ENCODE data around the gene F2RL1. TPM values are rescaled to one million over a fixed set of nuclear protein-coding genes. Genes with fewer than 3 reads are reported as not detected.

F2RL1 gene
- total and polyA plus RNA-seq, 2 experiments from 2014 or later = 130 to 210 TPM

DNA sequence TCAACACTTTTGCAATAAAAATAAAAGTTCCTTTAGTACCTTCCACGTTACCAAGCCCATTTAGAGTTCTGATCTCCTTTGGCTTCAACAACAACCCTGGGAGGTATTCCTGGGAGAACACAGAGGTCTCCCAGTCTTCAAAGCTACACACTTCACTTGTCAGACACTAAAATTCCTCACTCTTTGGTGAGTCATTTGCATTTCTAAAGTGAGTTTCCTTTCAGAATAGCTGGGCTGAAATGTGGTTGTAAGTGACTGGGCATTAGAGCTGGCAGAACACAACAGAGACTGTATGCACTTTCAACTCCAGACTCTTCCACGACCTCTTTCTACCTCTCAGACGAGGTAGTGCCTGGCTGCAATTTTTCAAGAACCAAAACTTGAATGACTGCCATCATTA lies 11.5 kb upstream of the F2RL1 start:
- no peaks in the 10 kb centered on the region for H3K9me3 ChIP-seq (ENCODE audit: low read depth)
- no peaks in the 10 kb centered on the region for H3K9me2 ChIP-seq (replicated peaks; ENCODE audit: insufficient read depth)
- no peaks in the 10 kb centered on the region for H4K20me1 ChIP-seq (ENCODE audit: insufficient read depth, poor library complexity, severe bottlenecking)
- H2AFZ ChIP-seq = no peak overlapping the region
- no peaks in the 10 kb centered on the region for H3K36me3 ChIP-seq (replicated peaks; ENCODE audit: insufficient read depth, low read depth)
- H3K4me2 ChIP-seq = peak overlapping the region; percentile 39
- no peaks in the 10 kb centered on the region for H3K79me2 ChIP-seq
- WGBS (ENCODE audit: low lambda C conversion rate, missing lambda C conversion rate) = 73% methylated on average over 3 of the region's 3 CpGs
- H3K4me3 ChIP-seq = no peak overlapping the region
- no peaks in the 10 kb centered on the region for H3K27me3 ChIP-seq
- peaks cover 11% of the 10 kb centered on the region for H3K4me1 ChIP-seq (ENCODE audit: insufficient read depth)
- H3K27ac ChIP-seq = peak overlapping the region; percentile 93
- DNase-seq (ENCODE audit: low spot score) = peak; percentile 41
- TF ChIP-seq, protein P1, sequence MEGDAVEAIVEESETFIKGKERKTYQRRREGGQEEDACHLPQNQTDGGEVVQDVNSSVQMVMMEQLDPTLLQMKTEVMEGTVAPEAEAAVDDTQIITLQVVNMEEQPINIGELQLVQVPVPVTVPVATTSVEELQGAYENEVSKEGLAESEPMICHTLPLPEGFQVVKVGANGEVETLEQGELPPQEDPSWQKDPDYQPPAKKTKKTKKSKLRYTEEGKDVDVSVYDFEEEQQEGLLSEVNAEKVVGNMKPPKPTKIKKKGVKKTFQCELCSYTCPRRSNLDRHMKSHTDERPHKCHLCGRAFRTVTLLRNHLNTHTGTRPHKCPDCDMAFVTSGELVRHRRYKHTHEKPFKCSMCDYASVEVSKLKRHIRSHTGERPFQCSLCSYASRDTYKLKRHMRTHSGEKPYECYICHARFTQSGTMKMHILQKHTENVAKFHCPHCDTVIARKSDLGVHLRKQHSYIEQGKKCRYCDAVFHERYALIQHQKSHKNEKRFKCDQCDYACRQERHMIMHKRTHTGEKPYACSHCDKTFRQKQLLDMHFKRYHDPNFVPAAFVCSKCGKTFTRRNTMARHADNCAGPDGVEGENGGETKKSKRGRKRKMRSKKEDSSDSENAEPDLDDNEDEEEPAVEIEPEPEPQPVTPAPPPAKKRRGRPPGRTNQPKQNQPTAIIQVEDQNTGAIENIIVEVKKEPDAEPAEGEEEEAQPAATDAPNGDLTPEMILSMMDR (IDR thresholded peaks at IDR 0.05; ENCODE audit: poor library complexity) = no peak
- TF ChIP-seq EZH2 (IDR thresholded peaks at IDR 0.05; ENCODE audit: borderline replicate concordance) (no peak), EZH2phosphoT487 (IDR thresholded peaks at IDR 0.05; ENCODE audit: low read depth, severe bottlenecking, unreplicated experiment) (no peak)

DNA sequence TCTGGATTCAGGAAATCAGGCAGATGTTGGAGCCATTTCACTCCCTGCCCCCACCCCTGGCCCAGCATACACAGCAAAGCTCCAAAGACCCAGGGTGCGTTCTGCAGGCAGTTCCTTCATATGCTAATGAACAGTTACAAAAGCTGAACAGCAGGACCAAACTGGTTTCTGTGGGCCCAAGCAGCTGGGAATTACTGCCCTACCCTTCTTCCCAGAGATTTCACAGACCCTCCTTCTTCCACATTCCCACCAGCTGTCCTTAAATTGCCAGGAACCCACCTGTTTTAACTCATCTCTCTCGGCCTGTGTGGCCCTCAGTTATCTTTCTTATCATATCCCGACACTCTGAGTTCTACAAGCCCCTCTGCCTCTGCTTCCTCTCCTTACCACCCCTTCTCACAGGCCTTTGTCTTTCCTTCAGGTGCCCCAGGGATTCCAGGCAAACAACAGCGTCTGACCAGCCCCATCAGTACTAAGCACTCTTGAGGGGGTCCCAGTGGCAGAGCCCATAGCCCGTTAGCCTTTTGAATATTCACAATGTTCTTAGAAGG lies 10.6 kb upstream of the F2RL1 start:
- H3K9me3 ChIP-seq (ENCODE audit: low read depth) = no peaks in the 10 kb centered on the region
- no peaks in the 10 kb centered on the region for H3K79me2 ChIP-seq
- H3K4me1 ChIP-seq (ENCODE audit: insufficient read depth) = peaks cover 11% of the 10 kb centered on the region
- TF ChIP-seq, protein P1 (IDR thresholded peaks at IDR 0.05; ENCODE audit: poor library complexity) = no peak
- TF ChIP-seq EZH2phosphoT487 (IDR thresholded peaks at IDR 0.05; ENCODE audit: low read depth, severe bottlenecking, unreplicated experiment) (no peak), EZH2 (IDR thresholded peaks at IDR 0.05; ENCODE audit: borderline replicate concordance) (no peak)
- H3K27me3 ChIP-seq = no peaks in the 10 kb centered on the region
- DNase-seq (ENCODE audit: low spot score) = no peak
- no peak overlapping the region for H2AFZ ChIP-seq
- no peaks in the 10 kb centered on the region for H4K20me1 ChIP-seq (ENCODE audit: insufficient read depth, poor library complexity, severe bottlenecking)
- 50% methylated on average over 5 of the region's 5 CpGs for WGBS (ENCODE audit: low lambda C conversion rate, missing lambda C conversion rate)
- H3K4me3 ChIP-seq = no peak overlapping the region
- H3K4me2 ChIP-seq = no peak overlapping the region
- H3K27ac ChIP-seq = peak overlapping the region; percentile 93
- H3K36me3 ChIP-seq (replicated peaks; ENCODE audit: insufficient read depth, low read depth) = no peaks in the 10 kb centered on the region
- no peaks in the 10 kb centered on the region for H3K9me2 ChIP-seq (replicated peaks; ENCODE audit: insufficient read depth)

DNA sequence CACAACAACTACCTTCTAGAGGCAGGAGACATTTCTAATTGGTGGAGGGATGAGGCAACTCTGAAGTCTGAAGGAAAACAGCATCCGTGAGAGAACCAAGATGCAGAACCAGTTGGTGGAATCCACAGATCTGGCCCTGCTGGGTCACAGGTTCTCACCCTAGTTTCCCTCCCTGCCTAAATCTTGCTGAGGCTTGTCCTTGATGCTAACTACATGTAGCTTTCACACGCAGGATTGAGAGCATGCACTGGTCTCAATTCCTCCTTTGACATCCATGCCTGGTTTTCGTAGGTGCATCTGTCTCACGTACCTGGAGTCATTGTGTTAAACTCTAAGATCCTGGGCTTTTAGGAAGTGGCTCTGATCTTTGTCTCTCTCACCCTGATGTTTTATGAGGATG lies 9.7 kb upstream of the F2RL1 start:
- H3K36me3 ChIP-seq (replicated peaks; ENCODE audit: insufficient read depth, low read depth) = no peaks in the 10 kb centered on the region
- H3K9me3 ChIP-seq (ENCODE audit: low read depth) = no peaks in the 10 kb centered on the region
- H3K9me2 ChIP-seq (replicated peaks; ENCODE audit: insufficient read depth) = no peaks in the 10 kb centered on the region
- peaks cover 11% of the 10 kb centered on the region for H3K4me1 ChIP-seq (ENCODE audit: insufficient read depth)
- H3K4me2 ChIP-seq = no peak overlapping the region
- no peaks in the 10 kb centered on the region for H3K79me2 ChIP-seq
- H2AFZ ChIP-seq = no peak overlapping the region
- no peaks in the 10 kb centered on the region for H3K27me3 ChIP-seq
- no peak overlapping the region for H3K27ac ChIP-seq
- no peak for DNase-seq (ENCODE audit: low spot score)
- no peaks in the 10 kb centered on the region for H4K20me1 ChIP-seq (ENCODE audit: insufficient read depth, poor library complexity, severe bottlenecking)
- WGBS (ENCODE audit: low lambda C conversion rate, missing lambda C conversion rate) = 71% methylated on average over 4 of the region's 4 CpGs
- no peak overlapping the region for H3K4me3 ChIP-seq
- TF ChIP-seq EZH2 (IDR thresholded peaks at IDR 0.05; ENCODE audit: borderline replicate concordance) (no peak), EZH2phosphoT487 (IDR thresholded peaks at IDR 0.05; ENCODE audit: low read depth, severe bottlenecking, unreplicated experiment) (no peak)

DNA sequence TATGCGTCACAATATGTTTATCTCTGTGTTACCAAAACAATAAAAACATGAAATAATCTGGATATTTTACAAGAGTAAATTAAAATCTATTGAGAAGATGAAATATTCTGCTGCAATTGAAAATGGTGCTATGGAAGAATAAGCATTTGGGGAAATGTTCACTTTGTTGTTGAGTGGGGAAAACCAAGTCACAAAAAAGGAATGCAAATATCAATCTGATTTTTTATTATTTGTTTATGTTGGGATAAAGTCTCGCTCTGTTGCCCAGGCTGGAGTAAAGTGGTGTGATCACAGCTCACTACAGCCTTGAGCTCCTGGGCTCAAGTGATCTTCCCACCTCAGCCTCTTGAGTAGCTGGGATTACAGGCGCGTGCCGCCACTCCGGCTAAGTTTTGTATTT lies 8.6 kb upstream of the F2RL1 start:
- Histone ChIP-seq H3K4me1 (ENCODE audit: insufficient read depth) (peaks cover 11% of the 10 kb centered on the region), H3K4me2 (no peak overlapping the region), H3K9me3 (ENCODE audit: low read depth) (no peaks in the 10 kb centered on the region), H3K9me2 (replicated peaks; ENCODE audit: insufficient read depth) (no peaks in the 10 kb centered on the region), H3K36me3 (replicated peaks; ENCODE audit: insufficient read depth, low read depth) (no peaks in the 10 kb centered on the region), H3K27ac (no peak overlapping the region), H4K20me1 (ENCODE audit: insufficient read depth, poor library complexity, severe bottlenecking) (no peaks in the 10 kb centered on the region), H3K27me3 (no peaks in the 10 kb centered on the region), H2AFZ (no peak overlapping the region), H3K4me3 (no peak overlapping the region), H3K79me2 (no peaks in the 10 kb centered on the region)
- WGBS (ENCODE audit: low lambda C conversion rate, missing lambda C conversion rate) = 86% methylated on average over 6 of the region's 6 CpGs
- TF ChIP-seq EZH2phosphoT487 (IDR thresholded peaks at IDR 0.05; ENCODE audit: low read depth, severe bottlenecking, unreplicated experiment) (no peak), EZH2 (IDR thresholded peaks at IDR 0.05; ENCODE audit: borderline replicate concordance) (no peak)
- TF ChIP-seq, protein P1 (IDR thresholded peaks at IDR 0.05; ENCODE audit: poor library complexity) = no peak
- DNase-seq (ENCODE audit: low spot score) = no peak

Data from hepatocyte (in vitro differentiated cells).